HEK293 (cell line): ENCODE results near the gene KRT8.

ENCODE experiments used
- CTCF ChIA-PET: fragments of 350-600 bp; formaldehyde crosslinking; extraction: SDS; loops from one replicate; lab custom pipeline; 2021; ENCODE audit warnings: antibody characterized with exemption; lab: Yijun Ruan, JAX
- POLR2A ChIA-PET: fragments of 300-600 bp; formaldehyde crosslinking; extraction: SDS; loops from one replicate; lab custom pipeline; 2020; ENCODE audit warnings: antibody characterized with exemption, inconsistent platforms; lab: Yijun Ruan, JAX
- H3K27ac ChIP-seq: fragments of 200-500 bp; sonication (Bioruptor generic); 2 replicates; pipeline ENCODE4 v1.5.1; 2014; ENCODE audit warnings: low read depth, low read length, control low read depth, inconsistent platforms; ENCODE audit errors: extremely low read depth
- H3K36me3 ChIP-seq, 2 experiments: fragments of 200-500 bp in 1 of 2; sonication (Bioruptor generic) in 1 of 2; 1 replicate in 1 of 2; 2 replicates in 1 of 2; pipeline ENCODE4 v1.5.1; 2014 to 2017; ENCODE audit warnings: inconsistent platforms in 2 of 2, low read length in 2 of 2; ENCODE audit not compliant: control insufficient read depth in 2 of 2, insufficient read depth in 1 of 2
- H3K4me1 ChIP-seq: fragments of 200-500 bp; sonication (Bioruptor generic); 2 replicates; pipeline ENCODE4 v1.5.1; 2014; ENCODE audit warnings: mild to moderate bottlenecking, low read length, inconsistent platforms; ENCODE audit not compliant: control insufficient read depth, insufficient read depth
- H3K4me3 ChIP-seq: 2 replicates; pipeline ENCODE4 v1.5.1; 2011; ENCODE audit warnings: low read depth, mild to moderate bottlenecking, control low read depth, low read length, moderate library complexity
- H3K9me3 ChIP-seq: fragments of 200-500 bp; sonication (Bioruptor generic); 2 replicates; pipeline ENCODE4 v1.5.1; 2014; ENCODE audit warnings: low read depth, low read length, inconsistent platforms; ENCODE audit not compliant: control insufficient read depth, insufficient read depth
- EGR2 ChIP-seq: fragments of 450-650 bp; formaldehyde crosslinking; IDR thresholded peaks from 2 replicates; pipeline ENCODE4 v1.5.1; 2016; ENCODE audit warnings: low read depth, missing biosample characterization, missing genetic modification characterization
- HOXD13 ChIP-seq: sonication (generic); formaldehyde crosslinking; IDR thresholded peaks from 2 replicates; pipeline ENCODE4 v1.8.0; 2022; ENCODE audit warnings: missing genetic modification reagents, borderline replicate concordance
- SP3 ChIP-seq: fragments of 450-650 bp; formaldehyde crosslinking; IDR thresholded peaks from 2 replicates; pipeline ENCODE4 v1.5.1; 2016; ENCODE audit warnings: missing biosample characterization, missing genetic modification characterization
- ZFHX2 ChIP-seq: fragments of 450-650 bp; formaldehyde crosslinking; conservative IDR thresholded peaks from 2 replicates; pipeline ENCODE4 v1.5.1; 2016; ENCODE audit warnings: missing biosample characterization, missing genetic modification characterization
- ZNF404 ChIP-seq: fragments of 450-650 bp; formaldehyde crosslinking; IDR thresholded peaks from 2 replicates; pipeline ENCODE4 v1.5.1; 2017; ENCODE audit warnings: missing biosample characterization, missing genetic modification characterization
- ZNF548 ChIP-seq: fragments of 450-650 bp; formaldehyde crosslinking; IDR thresholded peaks from 2 replicates; pipeline ENCODE4 v1.5.1; 2016; ENCODE audit warnings: missing biosample characterization, missing genetic modification characterization
- ZNF623 ChIP-seq: fragments of 450-650 bp; formaldehyde crosslinking; IDR thresholded peaks from 2 replicates; pipeline ENCODE4 v1.5.1; 2016; ENCODE audit warnings: missing biosample characterization, missing genetic modification characterization
- TF ChIP-seq, protein P1 (sequence below): fragments of 450-650 bp; formaldehyde crosslinking; IDR thresholded peaks from 2 replicates; pipeline ENCODE4 v1.5.1; 2017; ENCODE audit warnings: missing biosample characterization, missing genetic modification characterization
- TF ChIP-seq, protein P2 (sequence below): fragments of 450-650 bp; formaldehyde crosslinking; IDR thresholded peaks from 2 replicates; pipeline ENCODE4 v1.5.1; 2016; ENCODE audit warnings: missing biosample characterization, missing genetic modification characterization
- TF ChIP-seq, protein P3 (sequence below): fragments of 450-650 bp; IDR thresholded peaks from 2 replicates; pipeline ENCODE4 v1.5.1; 2018; ENCODE audit warnings: missing biosample characterization, mild to moderate bottlenecking, missing genetic modification characterization
- TF ChIP-seq, protein P4 (sequence below): fragments of 450-650 bp; formaldehyde crosslinking; IDR thresholded peaks from 2 replicates; pipeline ENCODE4 v1.5.1; 2016; ENCODE audit warnings: missing biosample characterization, missing genetic modification characterization

Gene KRT8

DNA sequence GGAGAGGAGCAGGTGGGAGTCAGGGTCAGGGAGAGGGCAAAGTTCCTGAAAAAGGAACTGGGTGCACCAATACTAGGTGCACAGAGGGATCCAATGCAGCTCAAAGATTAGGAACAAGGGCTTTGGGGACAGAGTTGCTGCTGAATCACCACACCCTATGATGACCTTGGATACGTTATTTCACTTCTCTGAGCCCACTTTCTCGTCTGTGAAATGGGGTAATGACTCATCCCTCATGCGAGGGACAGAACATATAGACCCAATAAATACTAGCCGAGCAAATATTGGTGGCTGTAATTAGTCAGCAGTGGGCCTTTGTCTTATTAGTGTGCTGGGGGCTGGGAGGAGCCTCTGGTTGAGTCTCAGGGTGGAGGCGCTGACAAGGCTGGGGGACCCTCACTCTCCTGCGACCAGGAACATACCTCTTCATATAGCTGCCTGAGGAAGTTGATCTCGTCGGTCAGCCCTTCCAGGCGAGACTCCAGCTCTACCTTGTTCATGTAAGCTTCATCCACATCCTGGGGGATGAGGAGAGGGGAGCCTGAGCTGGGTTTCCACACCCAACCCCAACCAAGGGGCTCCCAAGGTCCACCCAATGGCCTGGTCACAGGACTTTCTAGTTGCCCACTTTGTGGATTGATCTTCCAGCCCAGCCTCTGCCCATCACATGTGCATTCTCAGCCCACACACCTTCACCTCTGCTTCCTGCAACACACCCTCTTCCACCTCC is 4.5 kb downstream of the KRT8 start:
- Histone ChIP-seq H3K27ac (no peak overlapping the region), H3K4me3 (no peak overlapping the region), H3K9me3 (no peaks in the 10 kb centered on the region), H3K36me3 (peaks cover 24 to 63% of the 10 kb centered on the region in 2 experiments), H3K4me1 (peaks cover 13% of the 10 kb centered on the region)
- CTCF ChIA-PET: interaction anchor here (0.6 to 20.1 kb wide), 7 partner anchors 19 to 778 kb away, joined by 3 to 316 read pairs (median 4); no protein-coding TSS in a partner anchor
- TF ChIP-seq EGR2 (tag by site-specific recombination) (0 out of 2 replicates have a peak, but pooled peaks have one; percentile 36), ZNF548 (tag by site-specific recombination) (no peak), ZNF404 (tag by site-specific recombination) (no peak), SP3 (tag by site-specific recombination) (no peak), ZFHX2 (tag by site-specific recombination) (peak; percentile 30; the same call in 1 of the 2 replicates)
- TF ChIP-seq, protein P1, sequence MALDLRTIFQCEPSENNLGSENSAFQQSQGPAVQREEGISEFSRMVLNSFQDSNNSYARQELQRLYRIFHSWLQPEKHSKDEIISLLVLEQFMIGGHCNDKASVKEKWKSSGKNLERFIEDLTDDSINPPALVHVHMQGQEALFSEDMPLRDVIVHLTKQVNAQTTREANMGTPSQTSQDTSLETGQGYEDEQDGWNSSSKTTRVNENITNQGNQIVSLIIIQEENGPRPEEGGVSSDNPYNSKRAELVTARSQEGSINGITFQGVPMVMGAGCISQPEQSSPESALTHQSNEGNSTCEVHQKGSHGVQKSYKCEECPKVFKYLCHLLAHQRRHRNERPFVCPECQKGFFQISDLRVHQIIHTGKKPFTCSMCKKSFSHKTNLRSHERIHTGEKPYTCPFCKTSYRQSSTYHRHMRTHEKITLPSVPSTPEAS: no peak
- TF ChIP-seq, protein P2, sequence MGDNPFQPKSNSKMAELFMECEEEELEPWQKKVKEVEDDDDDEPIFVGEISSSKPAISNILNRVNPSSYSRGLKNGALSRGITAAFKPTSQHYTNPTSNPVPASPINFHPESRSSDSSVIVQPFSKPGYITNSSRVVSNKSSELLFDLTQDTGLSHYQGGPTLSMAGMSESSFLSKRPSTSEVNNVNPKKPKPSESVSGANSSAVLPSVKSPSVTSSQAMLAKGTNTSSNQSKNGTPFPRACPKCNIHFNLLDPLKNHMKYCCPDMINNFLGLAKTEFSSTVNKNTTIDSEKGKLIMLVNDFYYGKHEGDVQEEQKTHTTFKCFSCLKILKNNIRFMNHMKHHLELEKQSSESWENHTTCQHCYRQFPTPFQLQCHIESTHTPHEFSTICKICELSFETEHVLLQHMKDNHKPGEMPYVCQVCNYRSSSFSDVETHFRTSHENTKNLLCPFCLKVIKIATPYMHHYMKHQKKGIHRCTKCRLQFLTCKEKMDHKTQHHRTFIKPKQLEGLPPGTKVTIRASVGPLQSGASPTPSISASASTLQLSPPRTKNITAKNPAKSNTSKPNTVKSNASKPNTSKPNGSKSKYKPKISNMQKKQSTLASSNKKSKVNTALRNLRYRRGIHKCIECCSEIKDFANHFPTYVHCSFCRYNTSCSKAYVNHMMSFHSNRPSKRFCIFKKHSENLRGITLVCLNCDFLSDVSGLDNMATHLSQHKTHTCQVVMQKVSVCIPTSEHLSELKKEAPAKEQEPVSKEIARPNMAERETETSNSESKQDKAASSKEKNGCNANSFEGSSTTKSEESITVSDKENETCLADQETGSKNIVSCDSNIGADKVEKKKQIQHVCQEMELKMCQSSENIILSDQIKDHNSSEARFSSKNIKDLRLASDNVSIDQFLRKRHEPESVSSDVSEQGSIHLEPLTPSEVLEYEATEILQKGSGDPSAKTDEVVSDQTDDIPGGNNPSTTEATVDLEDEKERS (tag by site-specific recombination): no peak
- POLR2A ChIA-PET: interaction anchor here (2.1 kb wide), 1 partner anchor 80 kb away, joined by 5 read pairs; no protein-coding TSS in a partner anchor

DNA sequence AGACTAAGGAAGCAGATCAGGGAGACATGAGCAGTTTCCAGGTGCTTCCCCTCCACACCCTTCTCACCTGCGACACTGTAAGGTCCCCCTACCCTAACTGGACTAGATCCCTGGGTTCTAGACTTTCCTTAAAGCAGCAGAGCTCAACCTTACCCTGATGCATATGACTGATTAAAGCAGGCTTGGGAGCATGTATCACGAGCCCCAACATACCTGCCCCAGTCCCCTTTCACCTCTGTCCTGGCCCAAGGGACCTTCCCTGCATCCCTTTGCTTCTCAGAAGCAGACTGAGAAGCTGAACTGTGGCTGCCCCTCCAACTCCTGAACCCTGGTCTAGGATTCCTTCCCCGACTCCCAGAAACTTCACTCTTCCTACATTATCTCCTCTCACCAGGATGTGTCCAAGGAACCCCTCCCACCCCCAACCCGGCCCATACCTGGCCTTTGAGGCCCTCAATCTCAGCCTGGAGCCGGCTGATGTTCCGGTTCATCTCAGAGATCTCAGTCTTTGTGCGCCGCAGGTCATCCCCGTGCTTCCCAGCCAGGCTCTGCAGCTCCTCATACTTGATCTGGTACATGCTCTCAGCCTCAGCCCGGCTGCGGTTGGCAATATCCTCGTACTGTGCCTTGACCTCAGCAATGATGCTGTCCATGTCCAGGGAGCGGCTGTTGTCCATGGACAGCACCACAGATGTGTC is 5.4 kb downstream of the KRT8 start:
- ChIA-PET CTCF (interaction anchor here (0.6 to 20.1 kb wide), 8 partner anchors 10 to 698 kb away, joined by 3 to 316 read pairs (median 4); no protein-coding TSS in a partner anchor), POLR2A (interaction anchor here (0.5 to 3.0 kb wide), 3 partner anchors 12 to 55 kb away, joined by 3 to 10 read pairs (median 5); no protein-coding TSS in a partner anchor)
- no peak overlapping the region for H3K4me3 ChIP-seq
- peaks cover 15% of the 10 kb centered on the region for H3K4me1 ChIP-seq
- no peaks in the 10 kb centered on the region for H3K9me3 ChIP-seq
- TF ChIP-seq HOXD13 (no peak), ZNF623 (tag by site-specific recombination) (peak; percentile 71)
- TF ChIP-seq, protein P3, sequence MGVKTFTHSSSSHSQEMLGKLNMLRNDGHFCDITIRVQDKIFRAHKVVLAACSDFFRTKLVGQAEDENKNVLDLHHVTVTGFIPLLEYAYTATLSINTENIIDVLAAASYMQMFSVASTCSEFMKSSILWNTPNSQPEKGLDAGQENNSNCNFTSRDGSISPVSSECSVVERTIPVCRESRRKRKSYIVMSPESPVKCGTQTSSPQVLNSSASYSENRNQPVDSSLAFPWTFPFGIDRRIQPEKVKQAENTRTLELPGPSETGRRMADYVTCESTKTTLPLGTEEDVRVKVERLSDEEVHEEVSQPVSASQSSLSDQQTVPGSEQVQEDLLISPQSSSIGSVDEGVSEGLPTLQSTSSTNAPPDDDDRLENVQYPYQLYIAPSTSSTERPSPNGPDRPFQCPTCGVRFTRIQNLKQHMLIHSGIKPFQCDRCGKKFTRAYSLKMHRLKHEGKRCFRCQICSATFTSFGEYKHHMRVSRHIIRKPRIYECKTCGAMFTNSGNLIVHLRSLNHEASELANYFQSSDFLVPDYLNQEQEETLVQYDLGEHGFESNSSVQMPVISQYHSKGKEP: no peak
- TF ChIP-seq, protein P4, sequence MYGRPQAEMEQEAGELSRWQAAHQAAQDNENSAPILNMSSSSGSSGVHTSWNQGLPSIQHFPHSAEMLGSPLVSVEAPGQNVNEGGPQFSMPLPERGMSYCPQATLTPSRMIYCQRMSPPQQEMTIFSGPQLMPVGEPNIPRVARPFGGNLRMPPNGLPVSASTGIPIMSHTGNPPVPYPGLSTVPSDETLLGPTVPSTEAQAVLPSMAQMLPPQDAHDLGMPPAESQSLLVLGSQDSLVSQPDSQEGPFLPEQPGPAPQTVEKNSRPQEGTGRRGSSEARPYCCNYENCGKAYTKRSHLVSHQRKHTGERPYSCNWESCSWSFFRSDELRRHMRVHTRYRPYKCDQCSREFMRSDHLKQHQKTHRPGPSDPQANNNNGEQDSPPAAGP: no peak
- H3K36me3 ChIP-seq: peaks cover 24 to 63% of the 10 kb centered on the region in 2 experiments
- no peak overlapping the region for H3K27ac ChIP-seq
